ENCODE results near the gene DLG2.

DNA sequence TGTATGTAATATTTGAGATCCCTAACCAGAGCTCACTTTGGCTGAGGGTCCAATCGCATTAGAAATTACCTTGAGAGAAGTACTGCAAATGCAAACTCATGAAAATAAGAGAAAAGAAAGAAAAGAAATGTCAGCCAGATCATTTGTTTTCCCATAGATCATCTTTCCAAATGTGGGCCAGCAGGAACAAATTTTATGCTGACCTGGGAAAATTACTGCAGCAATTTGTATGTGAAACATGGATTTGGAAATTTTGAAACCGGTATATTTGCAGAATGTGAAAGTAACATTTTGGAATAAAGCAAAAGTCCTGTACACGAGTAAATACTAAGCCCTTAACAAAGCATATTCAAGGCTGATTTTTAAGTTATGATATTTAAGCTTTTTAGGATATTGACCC is 1282.1 kb downstream of the DLG2 start:
- TF ChIP-seq, protein P1, sequence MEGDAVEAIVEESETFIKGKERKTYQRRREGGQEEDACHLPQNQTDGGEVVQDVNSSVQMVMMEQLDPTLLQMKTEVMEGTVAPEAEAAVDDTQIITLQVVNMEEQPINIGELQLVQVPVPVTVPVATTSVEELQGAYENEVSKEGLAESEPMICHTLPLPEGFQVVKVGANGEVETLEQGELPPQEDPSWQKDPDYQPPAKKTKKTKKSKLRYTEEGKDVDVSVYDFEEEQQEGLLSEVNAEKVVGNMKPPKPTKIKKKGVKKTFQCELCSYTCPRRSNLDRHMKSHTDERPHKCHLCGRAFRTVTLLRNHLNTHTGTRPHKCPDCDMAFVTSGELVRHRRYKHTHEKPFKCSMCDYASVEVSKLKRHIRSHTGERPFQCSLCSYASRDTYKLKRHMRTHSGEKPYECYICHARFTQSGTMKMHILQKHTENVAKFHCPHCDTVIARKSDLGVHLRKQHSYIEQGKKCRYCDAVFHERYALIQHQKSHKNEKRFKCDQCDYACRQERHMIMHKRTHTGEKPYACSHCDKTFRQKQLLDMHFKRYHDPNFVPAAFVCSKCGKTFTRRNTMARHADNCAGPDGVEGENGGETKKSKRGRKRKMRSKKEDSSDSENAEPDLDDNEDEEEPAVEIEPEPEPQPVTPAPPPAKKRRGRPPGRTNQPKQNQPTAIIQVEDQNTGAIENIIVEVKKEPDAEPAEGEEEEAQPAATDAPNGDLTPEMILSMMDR (IDR thresholded peaks at IDR 0.05): no peak
- TF ChIP-seq POLR2A (IDR thresholded peaks at IDR 0.05): no peak

Data from ovary (tissue), 3 donors.